Skeletal muscle cell (primary cell): ENCODE measurements around the gene CEP164.

Source experiments
- DNase-seq: peaks from one replicate; pipeline ENCODE4 v3.0.0-alpha.2; 2010; ENCODE audit warnings: low read depth
- H3K4me3 ChIP-seq: 2 replicates; pipeline ENCODE4 v1.5.1; 2011; ENCODE audit warnings: low read depth, mild to moderate bottlenecking, control low read depth, low read length, moderate library complexity

Gene CEP164

GRCh38 chr11:117412653-117413275, 85.1 kb downstream of the CEP164 start:
- H3K4me3 ChIP-seq = no peak overlapping the region
- DNase-seq = no peak

GRCh38 chr11:117413616-117414015, 86.0 kb downstream of the CEP164 start:
- H3K4me3 ChIP-seq = no peak overlapping the region
- no peak for DNase-seq

DNA sequence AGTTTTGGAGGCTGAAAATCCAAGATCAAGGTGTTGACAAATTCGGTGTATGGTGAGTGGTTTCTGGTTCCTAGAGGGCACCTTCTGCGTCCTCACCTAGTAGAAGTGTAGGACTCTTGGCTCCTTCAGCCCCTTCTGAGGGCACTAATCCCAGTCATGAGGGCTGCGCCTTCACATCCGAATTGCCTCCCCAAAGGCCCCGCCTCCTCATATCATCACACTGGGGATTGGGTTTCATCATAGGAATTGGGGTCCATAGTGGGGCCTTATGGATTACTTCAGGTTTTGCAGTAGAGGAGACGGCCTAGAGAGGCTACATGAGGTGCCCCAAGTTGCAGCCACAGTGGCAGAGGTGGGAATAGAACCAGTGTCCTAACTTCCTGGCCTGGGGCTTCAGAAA, 87.1 kb downstream of the CEP164 start:
- no peak for DNase-seq
- H3K4me3 ChIP-seq = no peak overlapping the region

- no peak for DNase-seq
- H3K4me3 ChIP-seq = no peak overlapping the region
Observed at GRCh38 chr11:117415358-117415896, 87.8 kb downstream of the CEP164 start.

DNA sequence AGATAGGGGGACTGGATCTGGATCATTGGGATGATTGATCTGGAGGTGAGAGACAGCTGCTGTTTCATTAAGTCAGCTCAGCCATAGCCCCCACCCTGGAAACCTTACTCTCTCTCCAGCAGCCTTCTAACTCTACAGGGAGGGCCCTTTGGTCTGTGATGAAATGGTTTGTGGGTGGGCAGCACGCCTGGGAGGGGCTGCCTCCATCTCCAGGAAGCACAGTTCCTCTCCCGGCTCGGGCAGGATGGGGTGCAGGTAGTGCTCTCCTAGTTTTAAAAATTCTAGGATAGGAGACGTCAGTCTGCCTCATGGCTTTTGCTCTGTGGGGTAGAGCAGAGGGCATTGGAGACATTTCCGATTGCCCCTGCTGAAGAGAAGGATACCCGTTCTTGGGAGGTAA, 89.7 kb downstream of the CEP164 start:
- DNase-seq = no peak
- H3K4me3 ChIP-seq = no peak overlapping the region

DNA sequence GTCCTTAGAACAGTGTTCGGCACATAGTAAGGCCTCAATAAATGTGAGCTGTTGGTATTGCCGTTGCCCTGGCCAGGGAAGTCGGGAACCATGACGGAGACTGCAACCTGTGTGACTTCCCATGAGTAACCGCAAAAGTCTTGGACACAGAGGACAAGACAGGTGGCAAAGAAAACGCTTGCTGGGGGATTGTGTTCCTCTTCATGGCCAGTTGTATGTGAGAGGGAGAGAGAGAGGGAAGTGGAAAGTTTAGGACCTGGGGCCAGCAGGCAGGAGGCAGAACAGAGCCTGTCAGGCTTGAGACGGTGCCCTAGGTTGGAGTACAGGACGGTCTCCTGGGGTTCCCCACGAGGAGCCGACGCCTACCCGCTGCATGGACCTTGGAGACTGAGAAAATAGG, 90.2 kb downstream of the CEP164 start:
- DNase-seq = no peak
- H3K4me3 ChIP-seq = no peak overlapping the region

GRCh38 chr11:117418737-117419481, 91.3 kb downstream of the CEP164 start:
- no peak for DNase-seq
- no peak overlapping the region for H3K4me3 ChIP-seq

GRCh38 chr11:117419482-117420142, 92.0 kb downstream of the CEP164 start:
- DNase-seq = no peak
- no peak overlapping the region for H3K4me3 ChIP-seq

DNA sequence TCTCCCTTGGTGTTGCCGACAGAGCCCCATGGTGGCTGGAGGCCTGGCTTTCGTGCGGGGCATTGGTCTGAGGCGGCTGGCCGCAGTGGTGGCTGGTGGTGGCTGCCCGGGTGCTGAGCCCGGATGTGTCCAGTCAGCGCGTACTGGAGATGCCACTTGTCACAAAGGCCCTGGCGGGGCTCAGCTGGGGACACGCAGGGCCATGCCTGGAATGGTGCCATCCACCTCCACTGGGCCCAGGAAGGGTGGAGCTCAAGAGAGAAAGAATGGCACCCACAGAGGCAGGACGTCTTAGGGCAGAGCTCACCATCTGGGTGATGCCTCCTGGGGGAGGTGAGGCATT, 92.5 kb downstream of the CEP164 start:
- DNase-seq = no peak
- no peak overlapping the region for H3K4me3 ChIP-seq

DNA sequence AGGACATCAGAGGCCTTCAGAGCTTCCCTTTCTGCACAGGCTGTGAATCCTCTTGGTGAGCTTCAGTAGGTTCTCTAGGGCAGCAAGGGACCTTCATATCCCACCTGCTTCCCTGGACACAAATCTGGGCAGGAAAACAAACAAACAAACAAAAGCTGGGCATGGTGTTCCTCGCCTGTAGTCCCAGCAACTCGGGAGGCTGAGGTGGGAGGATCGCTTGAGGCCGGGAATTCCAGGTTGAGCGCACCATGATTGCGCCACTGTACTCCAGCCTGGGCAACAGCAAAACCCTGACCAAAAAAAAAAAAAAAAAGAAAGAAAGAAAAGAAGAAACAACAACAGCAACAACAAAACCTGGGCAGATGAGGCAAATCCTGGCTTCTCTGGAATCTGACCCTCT, 92.9 kb downstream of the CEP164 start:
- no peak for DNase-seq
- H3K4me3 ChIP-seq = no peak overlapping the region

GRCh38 chr11:117421041-117421440, 93.4 kb downstream of the CEP164 start:
- no peak overlapping the region for H3K4me3 ChIP-seq
- DNase-seq = no peak

DNA sequence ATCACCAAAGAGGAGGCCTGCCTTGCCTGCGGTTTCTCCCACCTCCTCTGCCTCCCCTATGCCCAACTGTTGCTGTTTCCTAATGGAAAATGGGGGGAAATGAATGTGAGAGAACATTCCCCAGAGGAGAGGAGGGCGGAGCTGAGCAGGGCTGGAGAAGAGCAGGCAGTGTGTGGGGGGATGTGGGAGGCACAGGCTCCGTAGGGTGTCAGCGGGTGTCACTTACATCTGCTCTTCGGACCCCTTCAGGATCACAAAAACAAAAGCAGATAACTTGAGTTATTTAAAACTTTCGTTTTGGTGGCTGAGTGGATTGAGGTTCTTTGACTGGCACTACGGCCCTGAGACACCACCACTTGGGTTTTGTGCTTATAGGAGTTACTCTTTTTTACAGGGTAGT, 93.8 kb downstream of the CEP164 start:
- no peak for DNase-seq

GRCh38 chr11:117423046-117423575, 95.5 kb downstream of the CEP164 start:
- no peak for DNase-seq
- H3K4me3 ChIP-seq = no peak overlapping the region

More for the DNA sequence above, 93.8 kb downstream of the CEP164 start:
- H3K4me3 ChIP-seq = no peak overlapping the region

DNA sequence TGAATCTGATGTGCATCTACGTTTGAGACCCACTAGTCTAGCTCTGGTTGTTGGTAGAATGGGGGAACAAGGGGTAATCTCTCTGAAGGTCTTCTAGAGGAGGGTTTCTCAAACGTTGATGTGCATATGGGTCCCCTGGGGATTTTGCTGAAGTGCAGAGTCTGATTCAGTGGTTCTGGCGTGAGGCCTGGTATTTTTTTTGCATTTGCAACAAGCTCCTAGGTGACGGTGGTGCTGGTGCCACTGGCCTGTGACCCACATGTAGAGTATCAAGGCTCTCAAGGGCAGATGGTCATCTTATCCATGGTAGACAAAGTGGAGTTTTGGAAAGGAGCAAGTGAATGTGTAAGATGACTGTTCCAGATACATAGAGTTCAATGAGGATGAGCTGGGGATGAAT, 97.1 kb downstream of the CEP164 start:
- H3K4me3 ChIP-seq = no peak overlapping the region
- peak; percentile 39 for DNase-seq

GRCh38 chr11:117425679-117426296, 98.1 kb downstream of the CEP164 start:
- no peak for DNase-seq
- H3K4me3 ChIP-seq = no peak overlapping the region

DNA sequence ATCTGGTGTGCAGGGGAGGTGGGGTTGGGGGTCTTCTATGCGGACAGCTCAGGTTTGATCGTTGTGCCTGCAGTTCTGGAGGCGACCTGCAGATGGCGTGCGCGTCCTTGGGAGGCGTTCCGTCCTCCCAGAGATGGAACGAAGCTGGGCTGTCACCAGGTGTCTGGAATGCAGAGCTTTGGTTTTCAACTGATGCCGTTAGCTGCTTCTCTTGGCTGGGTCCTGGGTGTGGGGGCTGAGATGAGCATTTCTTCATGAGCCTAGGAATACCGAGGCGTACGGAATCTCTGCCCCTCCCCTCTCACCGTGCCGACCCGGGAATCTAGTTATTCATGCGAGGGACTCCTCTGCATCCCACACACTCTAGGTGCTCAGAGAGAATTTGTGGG, 98.6 kb downstream of the CEP164 start:
- no peak overlapping the region for H3K4me3 ChIP-seq
- peak; percentile 4 for DNase-seq

GRCh38 chr11:117426941-117427340, 99.3 kb downstream of the CEP164 start:
- no peak overlapping the region for H3K4me3 ChIP-seq

GRCh38 chr11:117427356-117427874, 99.8 kb downstream of the CEP164 start:
- H3K4me3 ChIP-seq = no peak overlapping the region
- no peak for DNase-seq

More at GRCh38 chr11:117426941-117427340, 99.3 kb downstream of the CEP164 start:
- DNase-seq = no peak

GRCh38 chr11:117428186-117428855, 100.7 kb downstream of the CEP164 start:
- no peak for DNase-seq
- no peak overlapping the region for H3K4me3 ChIP-seq
